Panc1 (cell line): ENCODE data around the gene CENPB. TPM values are rescaled to one million over a fixed set of nuclear protein-coding genes. Genes with fewer than 3 reads are reported as not detected.

ENCODE experiments used
- ATAC-seq: fragments of 200-7000 bp; cut with Tn5 transposase; 2 replicates; pipeline ENCODE4 v1.9.1; 2020; ENCODE audit warnings: mild to moderate bottlenecking, moderate library complexity
- BruUV-seq: library from RNA; stranded (reverse); fragments of 400-500 nt; replicated peaks from 2 replicates; lab custom pipeline; 2021; lab: Mats Ljungman, UMichigan
- CTCF ChIA-PET: fragments of 300-600 bp; sonication (Branson Sonifier 250); formaldehyde crosslinking; loops from one replicate; lab custom pipeline; 2022; ENCODE audit warnings: antibody characterized with exemption; lab: Charles Lee
- POLR2A ChIA-PET: fragments of 300-600 bp; sonication (Branson Sonifier 250); formaldehyde crosslinking; loops from one replicate; lab custom pipeline; 2022; ENCODE audit warnings: antibody characterized with exemption; lab: Charles Lee
- DNase-seq: peaks from one replicate; pipeline ENCODE4 v3.0.0-alpha.2; 2010; ENCODE audit warnings: low read depth, low spot score
- H3K27ac ChIP-seq: 2 replicates; pipeline ENCODE4 v1.5.1; 2011; ENCODE audit warnings: mild to moderate bottlenecking, low read length, inconsistent platforms
- H3K27me3 ChIP-seq: fragments of 200-500 bp; sonication (Bioruptor generic); 2 replicates; pipeline ENCODE4 v1.6.0; 2014; ENCODE audit warnings: low read length, inconsistent platforms; ENCODE audit not compliant: control insufficient read depth, insufficient read depth
- H3K36me3 ChIP-seq: fragments of 200-500 bp; sonication (Bioruptor generic); 2 replicates; pipeline ENCODE4 v1.5.1; 2014; ENCODE audit warnings: inconsistent platforms, mild to moderate bottlenecking, low read length, moderate library complexity; ENCODE audit not compliant: control insufficient read depth, insufficient read depth
- H3K4me1 ChIP-seq: 2 replicates; pipeline ENCODE4 v1.5.1; 2011; ENCODE audit warnings: inconsistent platforms, mild to moderate bottlenecking, low read length, moderate library complexity; ENCODE audit not compliant: control insufficient read depth, insufficient read depth
- H3K4me3 ChIP-seq, 2 experiments: 2 replicates each; pipeline ENCODE4 v1.5.1; 2011 to 2012; ENCODE audit warnings: low read depth in 2 of 2, low read length in 2 of 2, mild to moderate bottlenecking in 2 of 2, inconsistent platforms in 1 of 2, moderate library complexity in 1 of 2
- H3K9me3 ChIP-seq: fragments of 200-500 bp; sonication (Bioruptor generic); 2 replicates; pipeline ENCODE4 v1.5.1; 2014; ENCODE audit warnings: low read depth, mild to moderate bottlenecking, inconsistent platforms, low read length, moderate library complexity; ENCODE audit not compliant: control insufficient read depth, insufficient read depth
- CTCF ChIP-seq: fragments of 450-650 bp; IDR thresholded peaks from 2 replicates; pipeline ENCODE4 v1.5.1; 2017; ENCODE audit warnings: mild to moderate bottlenecking
- POLR2AphosphoS5 ChIP-seq: IDR thresholded peaks from 2 replicates; pipeline ENCODE4 v1.6.1; 2012; ENCODE audit warnings: mild to moderate bottlenecking, low read depth, low read length, moderate library complexity
- REST ChIP-seq, 2 experiments: IDR thresholded peaks; 2 replicates each; pipeline ENCODE4 v1.6.1; 2011 to 2012; ENCODE audit warnings: low read depth in 2 of 2, control low read depth in 1 of 2, low read length in 1 of 2, mild to moderate bottlenecking in 1 of 2, moderate library complexity in 1 of 2; ENCODE audit not compliant: insufficient read depth in 1 of 2
- SIN3A ChIP-seq: IDR thresholded peaks from 2 replicates; pipeline ENCODE4 v1.6.1; 2012; ENCODE audit warnings: low read depth, mild to moderate bottlenecking, low read length, moderate library complexity, borderline replicate concordance; ENCODE audit not compliant: insufficient read depth
- TCF7L2 ChIP-seq: IDR thresholded peaks from 2 replicates; pipeline ENCODE4 v1.6.1; 2011; ENCODE audit warnings: mild to moderate bottlenecking, low read depth, low read length, inconsistent platforms
- in situ Hi-C: cut with HindIII; loops from 2 replicates; pipeline ENCODE4 v1.10.0; 2016; ENCODE audit warnings: low sequenced_read_pairs, low pct_unique_long_range_greater_than_20kb
- intact Hi-C: fragments of 100-400 bp; cut with micrococcal nuclease; formaldehyde crosslinking; loops from one replicate; pipeline ENCODE4 v1.10.0; 2022; ENCODE audit not compliant: unreplicated experiment
- total RNA-seq: library from RNA; stranded (reverse); gene quantifications from one replicate; pipeline ENCODE4 v1.2.1, GENCODE V29; 2021; ENCODE audit not compliant: unreplicated experiment

CENPB gene
- total RNA-seq, 1 experiment from 2014 or later, result 154 TPM

GRCh38 chr20:3825526-3825925, 39.0 kb upstream of the CENPB start:
- TF ChIP-seq REST (IDR thresholded peaks at IDR 0.05; ENCODE audit: insufficient read depth in 1 of 2, low read depth in 2 of 2, low read length in 1 of 2), result no peak
- TF ChIP-seq SIN3A, result no peak
- BruUV-seq, result no TSS peak
- intact Hi-C loops, result no loop called here
- Histone ChIP-seq H3K27me3 (no peaks in the 10 kb centered on the region), H3K4me1 (no peaks in the 10 kb centered on the region), H3K9me3 (no peaks in the 10 kb centered on the region), H3K4me3 (no peak overlapping the region), H3K36me3 (0 out of 2 replicates have a peak, but pooled peaks cover 4% of the 10 kb centered on the region), H3K27ac (no peak overlapping the region)
- ATAC-seq (no peak), DNase-seq (no peak)
- ChIA-PET POLR2A (no interaction called here), CTCF (interaction anchor here (0.5 kb wide), 1 partner anchor 18 kb away, joined by 6 read pairs; no protein-coding TSS in a partner anchor)
- in situ Hi-C loops, result no loop called here

- no peak for ATAC-seq
- ChIA-PET POLR2A (no interaction called here), CTCF (no interaction called here)
- Histone ChIP-seq H3K9me3 (no peaks in the 10 kb centered on the region), H3K4me1 (peaks cover 10% of the 10 kb centered on the region), H3K4me3 (no peak overlapping the region), H3K27ac (no peak overlapping the region), H3K36me3 (0 out of 2 replicates have a peak, but pooled peaks cover 4% of the 10 kb centered on the region), H3K27me3 (no peaks in the 10 kb centered on the region)
- no TSS peak for BruUV-seq
- DNase-seq, result no peak
- in situ Hi-C loops, result no loop called here
- intact Hi-C loops, result no loop called here
- TF ChIP-seq CTCF (no peak), POLR2AphosphoS5 (no peak), SIN3A (no peak), TCF7L2 (no peak), REST (IDR thresholded peaks at IDR 0.05; ENCODE audit: insufficient read depth in 1 of 2, low read depth in 2 of 2, low read length in 1 of 2) (no peak)
Measured at GRCh38 chr20:3823881-3824280, 37.3 kb upstream of the CENPB start.
